ENCODE data around the gene LAMA3. TPM values are rescaled to one million over a fixed set of nuclear protein-coding genes. Genes with fewer than 3 reads are reported as not detected.

The LAMA3 gene
- total and polyA plus RNA-seq, 10 of the 15 experiments (the other 5 are each of a cell fraction or from before 2014, with no cell fraction given): 0.37 to 6.5 (median 5.4) TPM

DNA sequence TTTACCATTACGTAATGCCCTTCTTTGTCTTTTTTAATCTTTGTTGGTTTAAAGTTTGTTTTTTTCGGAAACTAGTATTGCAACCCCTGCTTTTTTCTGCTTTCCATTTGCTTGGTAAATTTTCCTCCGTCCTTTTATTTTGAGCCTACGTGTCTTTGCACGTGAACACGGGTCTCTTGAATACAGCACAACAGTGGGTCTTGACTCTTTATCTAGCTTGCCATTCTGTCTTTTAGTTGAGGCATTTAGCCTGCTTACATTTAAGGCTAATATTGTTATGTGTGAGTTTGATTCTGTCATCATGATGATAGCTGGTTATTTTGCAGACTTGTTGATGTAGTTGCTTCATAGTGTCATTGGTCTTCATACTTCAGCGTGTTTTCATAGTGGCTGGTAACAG is 287.9 kb downstream of the LAMA3 start:
- RAD21 ChIA-PET (ENCODE audit: unreplicated experiment): no interaction called here
- SMC1A ChIA-PET (ENCODE audit: uncharacterized antibody, unreplicated experiment): interaction anchor here (1.1 to 1.7 kb wide), 2 partner anchors 8 to 16 kb away, joined by 3 read pairs; no protein-coding TSS in a partner anchor
- WGBS (ENCODE audit: insufficient coverage, insufficient replicate concordance, low lambda C conversion rate, missing lambda C conversion rate): 83% methylated on average over 7 of the region's 7 CpGs
- intact Hi-C loops (cut with micrococcal nuclease; ENCODE audit: unreplicated experiment): no loop called here
- H3K9me3 ChIP-seq (replicated peaks; ENCODE audit: control insufficient read depth, insufficient read depth, low read length): peaks cover 2% of the 10 kb centered on the region; the same call in 2 of the 3 replicates
- no peak overlapping the region for H3K4me3 ChIP-seq
- no peak overlapping the region for H3K9ac ChIP-seq (ENCODE audit: control insufficient read depth, insufficient read depth, low read length)
- peaks cover 17% of the 10 kb centered on the region for H3K4me1 ChIP-seq (ENCODE audit: control insufficient read depth, insufficient read depth, low read length)
- ATAC-seq: no peak
- no peak overlapping the region for H3K27ac ChIP-seq (ENCODE audit: control insufficient read depth, insufficient read depth)
- POLR2A ChIA-PET: interaction anchor here (0.6 to 1.9 kb wide), 2 partner anchors 32 to 44 kb away, joined by 3 to 4 read pairs; no protein-coding TSS in a partner anchor
- FAIRE-seq: no peak
- no peaks in the 10 kb centered on the region for H3K79me2 ChIP-seq (ENCODE audit: control insufficient read depth, insufficient read depth, low read length)
- in situ Hi-C loops (cut with MboI): no loop called here
- no peaks in the 10 kb centered on the region for H4K20me1 ChIP-seq (ENCODE audit: control insufficient read depth, insufficient read depth)
- CTCF ChIA-PET: interaction anchor here (1.1 to 1.2 kb wide), 2 partner anchors 11 to 12 kb away, joined by 3 to 4 read pairs; no protein-coding TSS in a partner anchor
- no peak overlapping the region for H2AFZ ChIP-seq (ENCODE audit: control insufficient read depth, low read depth, low read length)
- BruUV-seq (replicated peaks): no TSS peak
- no peaks in the 10 kb centered on the region for H3K27me3 ChIP-seq (replicated peaks in 1 of 2; ENCODE audit: control insufficient read depth in 2 of 2, insufficient read depth in 2 of 2, low read length in 1 of 2)
- no peak for DNase-seq (ENCODE audit: low read depth, low spot score)
- TF ChIP-seq KAT2A (conservative IDR thresholded peaks at IDR 0.05; ENCODE audit: control insufficient read depth, low read depth, low read length): no peak
- TF ChIP-seq POLR2AphosphoS5 (IDR thresholded peaks at IDR 0.05; ENCODE audit: low read length): no peak
- TF ChIP-seq, protein P1, sequence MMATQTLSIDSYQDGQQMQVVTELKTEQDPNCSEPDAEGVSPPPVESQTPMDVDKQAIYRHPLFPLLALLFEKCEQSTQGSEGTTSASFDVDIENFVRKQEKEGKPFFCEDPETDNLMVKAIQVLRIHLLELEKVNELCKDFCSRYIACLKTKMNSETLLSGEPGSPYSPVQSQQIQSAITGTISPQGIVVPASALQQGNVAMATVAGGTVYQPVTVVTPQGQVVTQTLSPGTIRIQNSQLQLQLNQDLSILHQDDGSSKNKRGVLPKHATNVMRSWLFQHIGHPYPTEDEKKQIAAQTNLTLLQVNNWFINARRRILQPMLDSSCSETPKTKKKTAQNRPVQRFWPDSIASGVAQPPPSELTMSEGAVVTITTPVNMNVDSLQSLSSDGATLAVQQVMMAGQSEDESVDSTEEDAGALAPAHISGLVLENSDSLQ (IDR thresholded peaks at IDR 0.05): no peak
- TF ChIP-seq SREBF2 (IDR thresholded peaks at IDR 0.05; ENCODE audit: low read length): no peak
- no peak for TF ChIP-seq ZSCAN29 (IDR thresholded peaks at IDR 0.05)
- TF ChIP-seq EED (IDR thresholded peaks at IDR 0.05; ENCODE audit: low read depth): no peak
- TF ChIP-seq CBX5 (IDR thresholded peaks at IDR 0.05; ENCODE audit: low read depth): no peak
- no peak for TF ChIP-seq SUPT20H (IDR thresholded peaks at IDR 0.05; ENCODE audit: borderline replicate concordance, control insufficient read depth, low read depth, low read length)
- TF ChIP-seq SMAD5 (IDR thresholded peaks at IDR 0.05; ENCODE audit: low read depth): no peak
- no peak for TF ChIP-seq IKZF1 (conservative IDR thresholded peaks at IDR 0.05)
- no peak for TF ChIP-seq EP300 (IDR thresholded peaks at IDR 0.05; ENCODE audit: borderline replicate concordance in 1 of 2, control insufficient read depth in 1 of 2, low read depth in 2 of 2, low read length in 2 of 2)
- TF ChIP-seq ZZZ3 (IDR thresholded peaks at IDR 0.05; ENCODE audit: control insufficient read depth, insufficient read length, low read depth): no peak
- no peak for TF ChIP-seq TBL1XR1 (IDR thresholded peaks at IDR 0.05; ENCODE audit: low read depth, low read length)
- no peak for TF ChIP-seq ZNF217 (IDR thresholded peaks at IDR 0.05)
- TF ChIP-seq NBN (IDR thresholded peaks at IDR 0.05): no peak
- no peak for TF ChIP-seq PML (IDR thresholded peaks at IDR 0.05; ENCODE audit: low read length)
- no peak for TF ChIP-seq BHLHE40 (IDR thresholded peaks at IDR 0.05; ENCODE audit: borderline replicate concordance in 1 of 2, low read depth in 2 of 2, low read length in 1 of 2)
- TF ChIP-seq, protein P2, sequence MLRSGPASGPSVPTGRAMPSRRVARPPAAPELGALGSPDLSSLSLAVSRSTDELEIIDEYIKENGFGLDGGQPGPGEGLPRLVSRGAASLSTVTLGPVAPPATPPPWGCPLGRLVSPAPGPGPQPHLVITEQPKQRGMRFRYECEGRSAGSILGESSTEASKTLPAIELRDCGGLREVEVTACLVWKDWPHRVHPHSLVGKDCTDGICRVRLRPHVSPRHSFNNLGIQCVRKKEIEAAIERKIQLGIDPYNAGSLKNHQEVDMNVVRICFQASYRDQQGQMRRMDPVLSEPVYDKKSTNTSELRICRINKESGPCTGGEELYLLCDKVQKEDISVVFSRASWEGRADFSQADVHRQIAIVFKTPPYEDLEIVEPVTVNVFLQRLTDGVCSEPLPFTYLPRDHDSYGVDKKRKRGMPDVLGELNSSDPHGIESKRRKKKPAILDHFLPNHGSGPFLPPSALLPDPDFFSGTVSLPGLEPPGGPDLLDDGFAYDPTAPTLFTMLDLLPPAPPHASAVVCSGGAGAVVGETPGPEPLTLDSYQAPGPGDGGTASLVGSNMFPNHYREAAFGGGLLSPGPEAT (IDR thresholded peaks at IDR 0.05; ENCODE audit: low read depth): no peak
- TF ChIP-seq YY1 (IDR thresholded peaks at IDR 0.05; ENCODE audit: low read depth, low read length): no peak
- no peak overlapping the region for H3K4me2 ChIP-seq (ENCODE audit: control insufficient read depth, insufficient read depth)
- H3K36me3 ChIP-seq (ENCODE audit: control insufficient read depth in 2 of 2, insufficient read depth in 2 of 2, low read length in 1 of 2): no peaks in the 10 kb centered on the region

Measured in GM12878 (cell line).